GM19193 (cell line): Measurements from ENCODE around the gene RFPL1.

Source experiments
- POLR2A ChIP-seq: IDR thresholded peaks from 4 replicates; pipeline ENCODE4 v1.6.1; 2011; ENCODE audit not compliant: insufficient read depth, insufficient read length; ENCODE audit errors: extremely low read depth

Gene RFPL1

DNA sequence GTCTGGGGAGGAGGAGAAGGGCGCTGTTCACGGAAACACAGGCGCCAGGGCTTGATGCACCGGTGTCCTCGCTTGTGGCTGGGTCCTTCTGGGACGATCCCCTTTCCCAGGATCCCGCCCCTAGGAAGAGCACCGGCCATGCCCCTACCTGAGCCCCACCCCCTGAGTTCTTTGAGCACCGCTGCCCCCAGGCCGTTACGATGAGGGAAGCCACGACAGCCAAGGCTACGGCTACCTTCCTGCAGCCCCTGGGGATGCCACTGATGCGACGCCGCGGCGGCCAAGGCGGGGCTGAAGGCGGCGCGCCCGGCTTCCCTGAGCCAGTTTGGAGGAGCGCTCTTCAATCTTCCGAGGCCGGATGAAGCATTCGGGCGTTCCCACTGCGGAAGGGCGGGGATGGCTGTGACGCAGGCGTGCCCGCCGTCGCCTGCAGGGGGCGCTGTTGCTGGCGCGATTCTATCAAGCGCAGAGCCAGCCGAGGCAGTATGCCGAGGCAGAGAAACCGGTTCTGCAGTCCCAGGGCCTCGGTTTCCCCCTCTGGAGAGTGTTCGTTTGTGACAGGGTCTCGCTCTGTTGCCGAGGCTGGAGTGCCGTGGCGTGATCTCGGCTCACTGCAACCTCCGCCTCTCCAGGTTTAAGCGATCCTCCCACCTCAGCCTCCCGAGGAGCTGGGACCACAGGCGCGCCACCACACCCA lies 31.9 kb downstream of the RFPL1 start:
- no peak for TF ChIP-seq POLR2A

DNA sequence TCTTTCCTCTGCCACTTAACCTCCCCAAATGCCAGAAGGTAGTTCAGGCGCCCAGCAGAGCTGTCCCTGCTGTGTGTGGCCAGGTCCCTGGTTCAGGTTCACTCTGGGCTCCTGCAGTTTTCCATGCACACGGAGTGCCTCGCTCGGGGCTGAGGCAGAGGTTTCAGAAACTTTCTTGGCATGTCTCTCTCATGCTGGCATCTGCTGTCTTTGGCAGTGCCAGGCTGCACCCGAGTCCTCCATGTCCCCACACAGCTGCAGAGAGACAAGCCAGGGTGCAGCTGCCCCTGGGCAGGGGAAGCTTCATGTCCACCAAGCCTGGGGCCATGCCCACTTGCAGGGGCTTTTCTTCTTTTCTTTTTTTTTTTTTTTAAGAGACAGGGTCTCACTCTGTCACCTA lies 34.6 kb downstream of the RFPL1 start:
- no peak for TF ChIP-seq POLR2A

GRCh38 chr22:29475550-29475949 lies 37.2 kb downstream of the RFPL1 start:
- no peak for TF ChIP-seq POLR2A

DNA sequence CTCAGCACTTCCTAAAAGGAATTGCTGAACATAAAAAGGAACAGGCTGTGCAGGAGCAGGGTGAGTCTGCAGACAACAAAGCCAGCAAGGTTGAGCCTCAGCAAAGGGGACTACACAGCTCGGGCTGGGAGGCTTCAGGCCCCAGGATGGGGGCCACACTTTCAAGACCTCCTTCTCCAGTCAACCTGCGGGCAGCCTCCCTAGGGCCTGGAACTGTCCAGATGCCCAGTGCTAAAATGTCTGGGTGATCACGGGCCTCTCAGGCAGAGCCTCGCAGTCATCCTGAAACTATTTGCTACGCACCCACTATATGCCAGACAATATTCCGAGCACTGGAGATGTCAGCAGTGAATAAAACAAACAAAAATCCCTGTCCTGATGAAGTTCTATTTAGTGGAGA lies 37.7 kb downstream of the RFPL1 start:
- TF ChIP-seq POLR2A = no peak

DNA sequence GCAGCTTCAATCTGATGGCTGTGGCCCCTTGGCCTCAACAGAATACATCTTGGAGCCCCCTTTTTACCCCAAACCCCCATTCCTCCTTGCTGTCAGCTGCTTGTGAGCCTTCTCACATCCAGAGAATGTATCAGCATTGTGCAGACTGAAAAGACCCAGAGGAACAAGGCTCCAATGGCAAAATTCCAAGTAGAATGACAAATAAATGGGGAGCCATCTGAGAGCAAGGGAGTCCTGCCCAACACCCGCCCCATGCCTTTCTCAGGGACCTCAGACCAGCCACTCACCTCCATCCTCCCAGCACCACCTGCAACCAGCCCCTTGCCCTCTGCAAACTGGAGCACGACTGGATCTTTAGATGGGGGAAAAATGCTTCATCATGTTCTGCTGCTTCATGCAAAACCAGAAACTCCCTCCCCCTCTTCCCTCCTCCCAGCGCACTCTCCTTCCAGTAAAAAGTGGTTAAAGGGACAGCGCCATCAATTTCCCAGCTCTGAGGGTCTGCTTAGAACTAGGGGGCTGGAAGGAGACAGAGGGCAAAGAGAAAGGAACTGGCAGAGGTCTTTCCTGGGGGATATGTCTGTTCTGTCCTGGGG lies 39.4 kb downstream of the RFPL1 start:
- no peak for TF ChIP-seq POLR2A

GRCh38 chr22:29478326-29479276 lies 40.2 kb downstream of the RFPL1 start:
- no peak for TF ChIP-seq POLR2A

DNA sequence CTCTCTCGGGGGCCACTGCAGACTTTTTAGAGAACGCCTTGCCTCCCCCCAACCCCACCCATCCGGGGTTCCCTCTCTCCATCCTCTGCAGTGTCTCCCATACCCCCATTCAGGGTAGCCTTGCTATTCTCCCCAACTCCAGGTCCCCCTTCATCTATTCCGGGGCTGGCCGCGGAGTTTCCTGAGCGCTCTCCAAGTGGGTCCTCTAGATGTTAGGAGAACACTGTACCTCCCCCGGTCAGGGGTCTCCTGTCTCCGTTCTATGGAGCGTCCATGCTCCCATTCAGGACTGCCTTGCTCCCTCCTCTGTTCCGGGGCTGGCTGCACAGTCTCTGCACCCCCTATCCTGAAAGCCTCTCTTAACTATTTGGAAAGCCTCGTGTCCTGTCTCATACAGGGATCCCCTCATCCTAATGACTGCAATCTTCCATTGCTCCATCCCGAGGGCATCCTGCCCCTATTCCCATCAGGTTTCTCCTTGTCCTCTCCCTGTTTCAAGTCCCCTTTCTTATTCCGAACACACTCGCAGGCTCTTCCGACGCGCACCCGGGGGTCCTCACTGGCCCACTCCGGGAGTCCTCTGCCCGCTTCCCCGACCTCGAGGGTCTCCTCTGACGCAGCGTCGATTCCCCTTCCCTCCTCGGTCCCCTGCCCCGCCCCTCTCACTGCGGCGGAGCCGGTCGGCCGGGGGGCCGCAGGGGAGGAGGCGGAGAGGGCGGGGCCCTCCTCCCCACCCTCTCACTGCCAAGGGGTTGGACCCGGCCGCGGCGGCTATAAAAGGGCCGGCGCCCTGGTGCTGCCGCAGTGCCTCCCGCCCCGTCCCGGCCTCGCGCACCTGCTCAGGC lies 41.3 kb downstream of the RFPL1 start, which contains the start of gene NEFH:
TSS of gene NEFH (plus strand) at position 802 of the 845 bp plus-strand sequence. CDS start 45 bp downstream, outside the sequence.
- no peak for TF ChIP-seq POLR2A

DNA sequence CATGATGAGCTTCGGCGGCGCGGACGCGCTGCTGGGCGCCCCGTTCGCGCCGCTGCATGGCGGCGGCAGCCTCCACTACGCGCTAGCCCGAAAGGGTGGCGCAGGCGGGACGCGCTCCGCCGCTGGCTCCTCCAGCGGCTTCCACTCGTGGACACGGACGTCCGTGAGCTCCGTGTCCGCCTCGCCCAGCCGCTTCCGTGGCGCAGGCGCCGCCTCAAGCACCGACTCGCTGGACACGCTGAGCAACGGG lies 41.8 kb downstream of the RFPL1 start:
- TF ChIP-seq POLR2A = no peak

DNA sequence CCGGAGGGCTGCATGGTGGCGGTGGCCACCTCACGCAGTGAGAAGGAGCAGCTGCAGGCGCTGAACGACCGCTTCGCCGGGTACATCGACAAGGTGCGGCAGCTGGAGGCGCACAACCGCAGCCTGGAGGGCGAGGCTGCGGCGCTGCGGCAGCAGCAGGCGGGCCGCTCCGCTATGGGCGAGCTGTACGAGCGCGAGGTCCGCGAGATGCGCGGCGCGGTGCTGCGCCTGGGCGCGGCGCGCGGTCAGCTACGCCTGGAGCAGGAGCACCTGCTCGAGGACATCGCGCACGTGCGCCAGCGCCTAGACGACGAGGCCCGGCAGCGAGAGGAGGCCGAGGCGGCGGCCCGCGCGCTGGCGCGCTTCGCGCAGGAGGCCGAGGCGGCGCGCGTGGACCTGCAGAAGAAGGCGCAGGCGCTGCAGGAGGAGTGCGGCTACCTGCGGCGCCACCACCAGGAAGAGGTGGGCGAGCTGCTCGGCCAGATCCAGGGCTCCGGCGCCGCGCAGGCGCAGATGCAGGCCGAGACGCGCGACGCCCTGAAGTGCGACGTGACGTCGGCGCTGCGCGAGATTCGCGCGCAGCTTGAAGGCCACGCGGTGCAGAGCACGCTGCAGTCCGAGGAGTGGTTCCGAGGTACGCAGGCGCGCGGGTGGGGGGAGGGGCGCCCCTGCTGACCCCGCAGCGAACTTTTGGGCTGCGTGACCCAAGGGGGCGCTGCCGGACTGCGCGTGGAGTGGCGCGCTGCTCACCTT lies 42.3 kb downstream of the RFPL1 start:
- TF ChIP-seq POLR2A = no peak

- TF ChIP-seq POLR2A = no peak
These were observed 43.0 kb downstream of the RFPL1 start for GRCh38 chr22:29481265-29482000.

- TF ChIP-seq POLR2A = no peak
These were observed 43.9 kb downstream of the RFPL1 start for GRCh38 chr22:29482253-29482652.

GRCh38 chr22:29482726-29483125 lies 44.3 kb downstream of the RFPL1 start:
- no peak for TF ChIP-seq POLR2A

- TF ChIP-seq POLR2A = no peak
These were observed 44.9 kb downstream of the RFPL1 start for GRCh38 chr22:29483254-29483653.
